Stimulated activated CD4-positive, alpha-beta T cell treated with anti-CD3 and anti-CD28 coated beads, Interleukin-12 subunit alpha, Interleukin-12 subunit beta, amount 100 ng/mL, for 24 hours (primary cell): ENCODE measurements around the gene ATP1B3.
"Not testable (repeated sequence)": the region's sequence is repeated elsewhere in the genome, so short reads cannot be mapped to it uniquely, and the experiment has no call there.

Source experiments
- DNase-seq, 2 experiments: peaks; one replicate each; pipeline ENCODE4 v3.0.0-alpha.2; 2020; ENCODE audit warnings: low read depth in 2 of 2

ATP1B3 gene

GRCh38 chr3:141876381-141876890 lies at the start of gene ATP1B3:
TSS of gene ATP1B3 (plus strand) at chr3:141876643. CDS start at chr3:141876802, 159 bp downstream.
- peak; percentile 68 to 70 for DNase-seq

GRCh38 chr3:141828487-141828886 lies 48.0 kb upstream of the ATP1B3 start:
- no peak for DNase-seq

- no peak for DNase-seq
Observed at GRCh38 chr3:141828890-141829289, 47.6 kb upstream of the ATP1B3 start.

- no peak for DNase-seq
Observed at GRCh38 chr3:141830508-141830907, 45.9 kb upstream of the ATP1B3 start.

GRCh38 chr3:141834292-141834691 lies 42.2 kb upstream of the ATP1B3 start:
- no peak for DNase-seq

GRCh38 chr3:141835557-141836229 lies 40.8 kb upstream of the ATP1B3 start:
- no peak for DNase-seq

GRCh38 chr3:141839389-141839788 lies 37.1 kb upstream of the ATP1B3 start:
- DNase-seq, result no peak

- no peak for DNase-seq
Observed at GRCh38 chr3:141840737-141841544, 35.5 kb upstream of the ATP1B3 start.

- DNase-seq, result no peak
Observed at GRCh38 chr3:141844108-141844507, 32.3 kb upstream of the ATP1B3 start.

- DNase-seq, result no peak
Observed at GRCh38 chr3:141844812-141845211, 31.6 kb upstream of the ATP1B3 start.

- DNase-seq, result no peak
Observed at GRCh38 chr3:141845407-141846049, 30.9 kb upstream of the ATP1B3 start.

- no peak for DNase-seq
Observed at GRCh38 chr3:141846050-141846433, 30.4 kb upstream of the ATP1B3 start.

- DNase-seq, result not testable (repeated sequence)
Observed at GRCh38 chr3:141848159-141848748, 28.2 kb upstream of the ATP1B3 start.

GRCh38 chr3:141849056-141849815 lies 27.2 kb upstream of the ATP1B3 start:
- DNase-seq, result no peak

- no peak for DNase-seq
Observed at GRCh38 chr3:141851411-141851810, 25.0 kb upstream of the ATP1B3 start.

- DNase-seq, result no peak
Observed at GRCh38 chr3:141853081-141853601, 23.3 kb upstream of the ATP1B3 start.

GRCh38 chr3:141853629-141854168 lies 22.7 kb upstream of the ATP1B3 start:
- no peak for DNase-seq

- no peak for DNase-seq
Observed at GRCh38 chr3:141854599-141854998, 21.8 kb upstream of the ATP1B3 start.

GRCh38 chr3:141858312-141858711 lies 18.1 kb upstream of the ATP1B3 start:
- no peak for DNase-seq

GRCh38 chr3:141859651-141860050 lies 16.8 kb upstream of the ATP1B3 start:
- DNase-seq, result no peak
